ENCODE data around the gene ZNF862.

GRCh38 chr7:149821191-149822148, 16.7 kb upstream of the ZNF862 start:
- TF ChIP-seq CTCF (IDR thresholded peaks at IDR 0.05) = no peak
- no peak for TF ChIP-seq EZH2 (IDR thresholded peaks at IDR 0.05; ENCODE audit: borderline replicate concordance, insufficient read depth, low read depth, low read length, poor library complexity, severe bottlenecking)
